H1 (cell line): ENCODE results near the gene TCN2. TPM values are rescaled to one million over a fixed set of nuclear protein-coding genes. Genes with fewer than 3 reads are reported as not detected.

ENCODE experiments used
- CTCF ChIA-PET: fragments of 300-600 bp; sonication (Branson Sonifier 250); formaldehyde crosslinking; loops from one replicate; lab custom pipeline; 2021; ENCODE audit not compliant: partially characterized antibody; lab: Charles Lee
- POLR2A ChIA-PET: fragments of 300-600 bp; sonication (Branson Sonifier 250); formaldehyde crosslinking; loops from one replicate; lab custom pipeline; 2021; ENCODE audit warnings: inconsistent platforms; ENCODE audit not compliant: partially characterized antibody; lab: Charles Lee
- DNase-seq, 2 experiments: peaks; one replicate each; pipeline versions ENCODE4 v3.0.0 to v3.0.0-alpha.2; 2010 to 2022; ENCODE audit warnings: low spot score in 2 of 2, low read depth in 1 of 2, mixed read lengths in 1 of 2
- FAIRE-seq: peaks from 2 replicates; lab custom pipeline; 2011; peaks lifted over from hg19 to GRCh38; lab: Jason Lieb, UNC
- H2AFZ ChIP-seq: 2 replicates; pipeline ENCODE4 v1.8.1; 2012; ENCODE audit warnings: low read length, inconsistent platforms
- H2AK5ac ChIP-seq: 2 replicates; pipeline ENCODE4 v1.6.1; 2013; ENCODE audit warnings: low read depth, low read length
- H2BK120ac ChIP-seq: replicated peaks from 2 replicates; pipeline ENCODE3; 2013; ENCODE audit warnings: low read depth, low read length, inconsistent platforms
- H2BK12ac ChIP-seq: 2 replicates; pipeline ENCODE4 v1.6.1; 2013; ENCODE audit warnings: low read depth, low read length
- H2BK15ac ChIP-seq: 2 replicates; pipeline ENCODE4 v1.6.1; 2013; ENCODE audit warnings: low read length
- H2BK20ac ChIP-seq: 2 replicates; pipeline ENCODE4 v1.6.1; 2013; ENCODE audit warnings: low read length
- H2BK5ac ChIP-seq: 2 replicates; pipeline ENCODE4 v1.6.1; 2013; ENCODE audit warnings: low read depth, low read length
- H3K14ac ChIP-seq: 2 replicates; pipeline ENCODE4 v1.6.1; 2013; ENCODE audit warnings: inconsistent platforms; ENCODE audit not compliant: insufficient read length
- H3K18ac ChIP-seq: 2 replicates; pipeline ENCODE4 v1.6.1; 2013; ENCODE audit warnings: low read length; ENCODE audit errors: extremely low read depth
- H3K23ac ChIP-seq: 2 replicates; pipeline ENCODE4 v1.6.1; 2013; ENCODE audit warnings: inconsistent platforms; ENCODE audit not compliant: insufficient read length
- H3K23me2 ChIP-seq: 2 replicates; pipeline ENCODE4 v1.6.1; 2013; ENCODE audit warnings: low read depth, low read length
- H3K27ac ChIP-seq: 2 replicates; pipeline ENCODE4 v1.6.1; 2011; ENCODE audit warnings: low read depth, low read length, inconsistent platforms
- H3K27me3 ChIP-seq, 4 experiments: replicated peaks in 1 of 4; 1 replicate in 1 of 4; 2 replicates in 3 of 4; pipeline versions ENCODE4 v1.6.1 to v1.8.1; 2011 to 2013; ENCODE audit warnings: low read length in 3 of 4, mild to moderate bottlenecking in 3 of 4, inconsistent platforms in 2 of 4, mixed read lengths in 2 of 4, moderate library complexity in 1 of 4; ENCODE audit not compliant: control insufficient read depth in 3 of 4, insufficient read depth in 3 of 4; ENCODE audit errors: extremely low read depth in 1 of 4
- H3K36me3 ChIP-seq, 4 experiments: 2 replicates each; pipeline versions ENCODE4 v1.6.1 to v1.8.1; 2011 to 2013; ENCODE audit warnings: mild to moderate bottlenecking in 4 of 4, low read length in 3 of 4, moderate library complexity in 2 of 4, control low read depth in 1 of 4, inconsistent platforms in 1 of 4; ENCODE audit not compliant: insufficient read depth in 4 of 4, control insufficient read depth in 2 of 4
- H3K4ac ChIP-seq: replicated peaks from 2 replicates; pipeline ENCODE3; 2013; ENCODE audit warnings: low read length, low read depth, mixed read lengths, inconsistent platforms; ENCODE audit not compliant: insufficient read length
- H3K4me1 ChIP-seq, 4 experiments: replicated peaks in 1 of 4; 1 replicate in 1 of 4; 2 replicates in 3 of 4; pipeline versions ENCODE4 v1.6.1 to v1.8.1; 2011 to 2013; ENCODE audit warnings: low read length in 3 of 4, inconsistent platforms in 2 of 4, mixed read lengths in 1 of 4; ENCODE audit not compliant: insufficient read depth in 4 of 4, control insufficient read depth in 3 of 4
- H3K4me2 ChIP-seq, 2 experiments: 2 replicates each; pipeline versions ENCODE4 v1.6.1 to v1.8.1; 2011 to 2013; ENCODE audit warnings: low read depth in 2 of 2, low read length in 2 of 2, control low read depth in 1 of 2, inconsistent platforms in 1 of 2, mild to moderate bottlenecking in 1 of 2; ENCODE audit not compliant: insufficient read depth in 1 of 2
- H3K4me3 ChIP-seq, 4 experiments: fragments of 200-600, 300-600 bp in 1 of 4; sonication (generic), shearing (Covaris generic), sonication (Bioruptor Twin) in 1 of 4; 2 replicates each; pipeline versions ENCODE4 v1.5.1 to v1.8.1; 2011 to 2016; ENCODE audit warnings: low read length in 4 of 4, low read depth in 3 of 4, control low read depth in 2 of 4, inconsistent platforms in 2 of 4, mild to moderate bottlenecking in 2 of 4, mixed read lengths in 1 of 4, moderate library complexity in 1 of 4; ENCODE audit not compliant: insufficient read depth in 2 of 4; ENCODE audit errors: extremely low read depth in 1 of 4
- H3K56ac ChIP-seq: replicated peaks from 2 replicates; pipeline ENCODE3; 2013; ENCODE audit warnings: low read depth, mild to moderate bottlenecking, mixed read lengths, low read length, inconsistent platforms; ENCODE audit not compliant: insufficient read length
- H3K79me1 ChIP-seq: 2 replicates; pipeline ENCODE4 v1.6.1; 2013; ENCODE audit warnings: low read depth, low read length, control low read depth
- H3K79me2 ChIP-seq, 2 experiments: 2 replicates each; pipeline versions ENCODE4 v1.6.1 to v1.8.1; 2012 to 2013; ENCODE audit warnings: low read length in 2 of 2, mild to moderate bottlenecking in 2 of 2, inconsistent platforms in 1 of 2; ENCODE audit not compliant: insufficient read depth in 2 of 2, control insufficient read depth in 1 of 2
- H3K9ac ChIP-seq, 4 experiments: replicated peaks in 1 of 4; 1 replicate in 1 of 4; 2 replicates in 3 of 4; pipeline versions ENCODE4 v1.6.1 to v1.8.1; 2011 to 2013; ENCODE audit warnings: low read depth in 3 of 4, low read length in 3 of 4, control low read depth in 2 of 4, mild to moderate bottlenecking in 2 of 4, moderate library complexity in 2 of 4, inconsistent platforms in 1 of 4; ENCODE audit errors: extremely low read depth in 1 of 4
- H3K9me3 ChIP-seq, 2 experiments: 2 replicates each; pipeline versions ENCODE4 v1.6.1 to v1.8.1; 2012 to 2013; ENCODE audit warnings: mild to moderate bottlenecking in 2 of 2, moderate library complexity in 2 of 2, control low read depth in 1 of 2, inconsistent platforms in 1 of 2, low read depth in 1 of 2, low read length in 1 of 2, mixed read lengths in 1 of 2; ENCODE audit not compliant: insufficient read depth in 2 of 2
- H4K20me1 ChIP-seq, 2 experiments: replicated peaks in 1 of 2; 2 replicates each; pipeline versions ENCODE3 to v1.8.1; 2011 to 2013; ENCODE audit warnings: inconsistent platforms in 2 of 2, low read length in 2 of 2, mild to moderate bottlenecking in 1 of 2; ENCODE audit not compliant: insufficient read depth in 2 of 2, control insufficient read depth in 1 of 2
- H4K5ac ChIP-seq: 2 replicates; pipeline ENCODE4 v1.6.1; 2013; ENCODE audit warnings: low read length, low read depth, mixed read lengths, inconsistent platforms; ENCODE audit not compliant: insufficient read length
- H4K8ac ChIP-seq: 2 replicates; pipeline ENCODE4 v1.8.0; 2013; ENCODE audit warnings: mild to moderate bottlenecking, moderate library complexity, low read length, inconsistent platforms; ENCODE audit not compliant: insufficient read depth; ENCODE audit errors: extremely low read depth
- H4K91ac ChIP-seq: replicated peaks from 2 replicates; pipeline ENCODE3; 2013; ENCODE audit warnings: low read length, mixed read lengths, inconsistent platforms; ENCODE audit not compliant: insufficient read length
- BACH1 ChIP-seq: IDR thresholded peaks from 2 replicates; pipeline ENCODE4 v1.6.1; 2012; ENCODE audit warnings: low read length, improper control_type of control experiment
- CREB1 ChIP-seq: IDR thresholded peaks from 2 replicates; pipeline ENCODE4 v1.6.1; 2012; ENCODE audit warnings: inconsistent platforms
- HDAC6 ChIP-seq: IDR thresholded peaks from one replicate; pipeline ENCODE4 v1.7.1; 2012; ENCODE audit warnings: low read depth, mild to moderate bottlenecking, inconsistent platforms, low read length, moderate library complexity
- KDM1A ChIP-seq: fragments of 200-600, 300-600 bp; sonication (generic); IDR thresholded peaks from 2 replicates; pipeline ENCODE4 v1.7.1; 2016; ENCODE audit warnings: mild to moderate bottlenecking, low read length, borderline replicate concordance
- SRF ChIP-seq: IDR thresholded peaks from 2 replicates; pipeline ENCODE4 v1.6.1; 2011; ENCODE audit warnings: mild to moderate bottlenecking, low read depth, low read length, moderate library complexity
- SUZ12 ChIP-seq: fragments of 200-600 bp; sonication (generic); IDR thresholded peaks from 2 replicates; pipeline ENCODE4 v1.6.1; 2012; ENCODE audit warnings: mild to moderate bottlenecking, inconsistent platforms, low read length, moderate library complexity, mixed read lengths
- WGBS, 2 experiments: shearing (Covaris generic) in 1 of 2; methylation state at CpG; one replicate each; pipeline versions ENCODE4 v1.1.6 to v1.1.7; 2013 to 2015; ENCODE audit warnings: low lambda C conversion rate in 2 of 2, mixed read lengths in 2 of 2, inconsistent platforms in 1 of 2, low coverage in 1 of 2, missing lambda C conversion rate in 1 of 2; ENCODE audit not compliant: insufficient replicate concordance in 2 of 2, insufficient coverage in 1 of 2, insufficient read length in 1 of 2; ENCODE audit errors: extremely low coverage in 1 of 2, missing lambda C conversion rate in 1 of 2; 5-methylcytosine and 5-hydroxymethylcytosine counted together
- polyA plus RNA-seq, 7 experiments: library from polyadenylated mRNA; depleted of rRNA in 3 of 7; stranded (reverse) in 5 of 7; unstranded in 2 of 7; fragments of >200 nt in 5 of 7; fragments of 200-250 nt in 2 of 7; gene quantifications; 1 replicate in 5 of 7; 2 replicates in 1 of 7; 4 replicates in 1 of 7; pipeline versions ENCODE4 v1.2.1 to v1.2.3, GENCODE V29; 2011 to 2013; ENCODE audit warnings: missing spikeins in 2 of 7, mixed read lengths in 2 of 7
- total RNA-seq: library from RNA; stranded (reverse); fragmentation: NEBNext Ultra II Directional; extraction: Animal tissue kit (Norgen Biotek cat#: 25700); gene quantifications from 2 replicates; pipeline ENCODE4 v1.2.1, GENCODE V29; 2021
- TF ChIP-seq, protein P1 (sequence below), 3 experiments: IDR thresholded peaks; 1 replicate in 2 of 3; 2 replicates in 1 of 3; pipeline versions ENCODE4 v1.5.1 to v1.6.1; 2011; ENCODE audit warnings: low read length in 3 of 3, mild to moderate bottlenecking in 3 of 3, inconsistent platforms in 2 of 3, low read depth in 1 of 3, moderate library complexity in 1 of 3; ENCODE audit not compliant: insufficient read depth in 1 of 3; ENCODE audit errors: control extremely low read depth in 1 of 3

TCN2 gene
- total and polyA plus RNA-seq, 2 of the 8 experiments (the other 6 are each of a cell fraction or from before 2014, with no cell fraction given): 30.0 to 87.8 TPM

- H4K5ac ChIP-seq: no peak overlapping the region
- H4K8ac ChIP-seq: no peak overlapping the region
- no peak overlapping the region for H2BK5ac ChIP-seq
- no peak overlapping the region for H4K91ac ChIP-seq
- no peak overlapping the region for H2BK120ac ChIP-seq
- H3K9me3 ChIP-seq: no peaks in the 10 kb centered on the region
- H2BK15ac ChIP-seq: no peak overlapping the region
- no peak overlapping the region for H3K4me2 ChIP-seq
- ChIA-PET POLR2A (interaction anchor here (1.4 kb wide), 1 partner anchor 23 kb away, joined by 4 read pairs; no protein-coding TSS in a partner anchor), CTCF (interaction anchor here (0.9 to 1.5 kb wide), 5 partner anchors 11 to 123 kb away, joined by 3 to 6 read pairs (median 4); partner anchors contain the start of gene TCN2)
- no peaks in the 10 kb centered on the region for H3K27me3 ChIP-seq
- H3K27ac ChIP-seq: no peak overlapping the region
- H3K56ac ChIP-seq: no peak overlapping the region
- H3K4ac ChIP-seq: no peak overlapping the region
- H2AFZ ChIP-seq: no peak overlapping the region
- TF ChIP-seq KDM1A (no peak), SUZ12 (no peak), SRF (no peak), CREB1 (no peak), BACH1 (no peak), HDAC6 (no peak)
- TF ChIP-seq, protein P1, sequence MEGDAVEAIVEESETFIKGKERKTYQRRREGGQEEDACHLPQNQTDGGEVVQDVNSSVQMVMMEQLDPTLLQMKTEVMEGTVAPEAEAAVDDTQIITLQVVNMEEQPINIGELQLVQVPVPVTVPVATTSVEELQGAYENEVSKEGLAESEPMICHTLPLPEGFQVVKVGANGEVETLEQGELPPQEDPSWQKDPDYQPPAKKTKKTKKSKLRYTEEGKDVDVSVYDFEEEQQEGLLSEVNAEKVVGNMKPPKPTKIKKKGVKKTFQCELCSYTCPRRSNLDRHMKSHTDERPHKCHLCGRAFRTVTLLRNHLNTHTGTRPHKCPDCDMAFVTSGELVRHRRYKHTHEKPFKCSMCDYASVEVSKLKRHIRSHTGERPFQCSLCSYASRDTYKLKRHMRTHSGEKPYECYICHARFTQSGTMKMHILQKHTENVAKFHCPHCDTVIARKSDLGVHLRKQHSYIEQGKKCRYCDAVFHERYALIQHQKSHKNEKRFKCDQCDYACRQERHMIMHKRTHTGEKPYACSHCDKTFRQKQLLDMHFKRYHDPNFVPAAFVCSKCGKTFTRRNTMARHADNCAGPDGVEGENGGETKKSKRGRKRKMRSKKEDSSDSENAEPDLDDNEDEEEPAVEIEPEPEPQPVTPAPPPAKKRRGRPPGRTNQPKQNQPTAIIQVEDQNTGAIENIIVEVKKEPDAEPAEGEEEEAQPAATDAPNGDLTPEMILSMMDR (IDR thresholded peaks at IDR 0.05; ENCODE audit: control extremely low read depth in 1 of 3, insufficient read depth in 1 of 3, low read depth in 1 of 3, low read length in 3 of 3): peak in 1 of 3 experiments; percentile 10; a peak in 1 of 4 replicates
- peaks cover 0 to 11% (median 6%) of the 10 kb centered on the region in 4 experiments; a peak in 5 of 7 replicates for H3K4me1 ChIP-seq
- H2AK5ac ChIP-seq: no peak overlapping the region
- no peaks in the 10 kb centered on the region for H3K36me3 ChIP-seq
- FAIRE-seq (peak; percentile 66), DNase-seq (no peak)
- no peaks in the 10 kb centered on the region; the same call in 1 of the 2 replicates for H3K23me2 ChIP-seq
- no peak overlapping the region for H3K23ac ChIP-seq
- H3K9ac ChIP-seq: no peak overlapping the region
- no peak overlapping the region for H3K18ac ChIP-seq
- peak overlapping the region; percentile 55; the same call in 1 of the 2 replicates for H2BK12ac ChIP-seq
- H3K14ac ChIP-seq: no peak overlapping the region
- H4K20me1 ChIP-seq: no peaks in the 10 kb centered on the region
- no peak overlapping the region for H2BK20ac ChIP-seq
- no peaks in the 10 kb centered on the region; the same call in none of the 2 replicates for H3K79me1 ChIP-seq
- H3K79me2 ChIP-seq: no peaks in the 10 kb centered on the region
- 72% methylated on average over 10 of the region's 10 CpGs; no CpG with 5 or more reads in 1 of the 2 experiments for WGBS, 2 experiments
- no peak overlapping the region for H3K4me3 ChIP-seq
Observed at GRCh38 chr22:30568137-30568805, 38.7 kb upstream of the TCN2 start.
